HepG2 (cell line): ENCODE results near the gene HSF4. TPM values are rescaled to one million over a fixed set of nuclear protein-coding genes. Genes with fewer than 3 reads are reported as not detected.

Experiments
- EZH2 ChIP-seq: conservative IDR thresholded peaks from 2 replicates; pipeline ENCODE4 v1.6.1; 2012; ENCODE audit warnings: mild to moderate bottlenecking, low read depth, low read length, moderate library complexity
- HMG20A ChIP-seq: IDR thresholded peaks from 2 replicates; pipeline ENCODE4 v1.6.1; 2016; ENCODE audit warnings: borderline replicate concordance
- HNRNPK ChIP-seq: fragments of 200-400 bp; formaldehyde crosslinking; IDR thresholded peaks from 2 replicates; pipeline ENCODE4 v1.6.1; 2018; ENCODE audit warnings: low read length, low read depth, moderate library complexity, mild to moderate bottlenecking; ENCODE audit not compliant: poor library complexity, severe bottlenecking
- ISX ChIP-seq: sonication (generic); formaldehyde crosslinking; conservative IDR thresholded peaks from 2 replicates; pipeline ENCODE4 v1.5.0; 2020; ENCODE audit warnings: missing genetic modification reagents
- MATR3 ChIP-seq: sonication (generic); formaldehyde crosslinking; IDR thresholded peaks from 2 replicates; pipeline ENCODE4 v1.4.0; 2020; ENCODE audit warnings: missing genetic modification reagents
- MLLT10 ChIP-seq: sonication (generic); formaldehyde crosslinking; IDR thresholded peaks from 2 replicates; pipeline ENCODE4 v1.4.0; 2020; ENCODE audit warnings: missing genetic modification reagents
- POLR2AphosphoS5 ChIP-seq: IDR thresholded peaks from 2 replicates; pipeline ENCODE4 v1.6.1; 2012; ENCODE audit warnings: low read depth, low read length
- SALL1 ChIP-seq: sonication (generic); formaldehyde crosslinking; IDR thresholded peaks from 2 replicates; pipeline ENCODE4 v1.8.0; 2022; ENCODE audit warnings: mild to moderate bottlenecking, missing genetic modification reagents
- STAG1 ChIP-seq: sonication (generic); formaldehyde crosslinking; IDR thresholded peaks from 2 replicates; pipeline ENCODE4 v1.4.0; 2020; ENCODE audit warnings: missing genetic modification reagents
- TCF7 ChIP-seq: sonication (generic); IDR thresholded peaks from 2 replicates; pipeline ENCODE4 v1.6.1; 2016; ENCODE audit warnings: antibody characterized with exemption, low read depth
- YEATS4 ChIP-seq: sonication (generic); formaldehyde crosslinking; IDR thresholded peaks from 2 replicates; pipeline ENCODE4 v1.4.0; 2020; ENCODE audit warnings: missing genetic modification reagents, borderline replicate concordance
- ZNF180 ChIP-seq: sonication (generic); formaldehyde crosslinking; IDR thresholded peaks from 2 replicates; pipeline ENCODE4 v1.4.0; 2020; ENCODE audit warnings: low read depth, missing genetic modification reagents, borderline replicate concordance
- ZNF235 ChIP-seq: sonication (generic); formaldehyde crosslinking; IDR thresholded peaks from 2 replicates; pipeline ENCODE4 v1.8.1; 2023; ENCODE audit warnings: mild to moderate bottlenecking, missing genetic modification reagents, borderline replicate concordance
- ZNF24 ChIP-seq: fragments of 450-650 bp; IDR thresholded peaks from 2 replicates; pipeline ENCODE4 v1.6.1; 2017; ENCODE audit warnings: antibody characterized with exemption, mild to moderate bottlenecking
- ZNF629 ChIP-seq: sonication (generic); formaldehyde crosslinking; conservative IDR thresholded peaks from 2 replicates; pipeline ENCODE4 v1.5.0; 2020; ENCODE audit warnings: missing genetic modification reagents
- ZNF747 ChIP-seq: sonication (generic); formaldehyde crosslinking; IDR thresholded peaks from 2 replicates; pipeline ENCODE4 v1.8.1; 2023; ENCODE audit warnings: missing genetic modification reagents, mild to moderate bottlenecking, borderline replicate concordance
- polyA plus RNA-seq, 8 experiments: library from polyadenylated mRNA; depleted of rRNA in 3 of 8; stranded (reverse) in 7 of 8; unstranded in 1 of 8; fragments of >200 nt; fragmentation: Illumina TruSeq in 4 of 8; extraction: Trizol in 4 of 8; gene quantifications; 2 replicates each; pipeline versions ENCODE4 v1.2.1 to v1.2.3, GENCODE V29; 2011 to 2016; ENCODE audit warnings: low read depth in 4 of 8, missing spikeins in 1 of 8, mixed read lengths in 1 of 8; ENCODE audit not compliant: insufficient read depth in 1 of 8
- total RNA-seq, 5 experiments: library from RNA; depleted of rRNA; stranded (reverse); fragments of >200 nt; fragmentation: Illumina TruSeq; extraction: Trizol; gene quantifications; 2 replicates each; pipeline ENCODE4 v1.2.3, GENCODE V29; 2016; ENCODE audit warnings: low read depth in 1 of 5
- TF ChIP-seq, protein P1 (sequence below): sonication (generic); formaldehyde crosslinking; IDR thresholded peaks from 2 replicates; pipeline ENCODE4 v1.4.0; 2020; ENCODE audit warnings: missing genetic modification reagents, mild to moderate bottlenecking, borderline replicate concordance
- TF ChIP-seq, protein P2 (sequence below): sonication (generic); formaldehyde crosslinking; conservative IDR thresholded peaks from 2 replicates; pipeline ENCODE4 v1.4.0; 2020; ENCODE audit warnings: missing genetic modification reagents
- TF ChIP-seq, protein P3 (sequence below): sonication (generic); formaldehyde crosslinking; IDR thresholded peaks from 2 replicates; pipeline ENCODE4 v1.5.0; 2020; ENCODE audit warnings: missing genetic modification reagents
- TF ChIP-seq, protein P4 (sequence below): sonication (generic); formaldehyde crosslinking; IDR thresholded peaks from 2 replicates; pipeline ENCODE4 v1.8.0; 2022; ENCODE audit warnings: mild to moderate bottlenecking, missing genetic modification reagents, moderate library complexity
- TF ChIP-seq, protein P5 (sequence below): sonication (generic); formaldehyde crosslinking; IDR thresholded peaks from 2 replicates; pipeline ENCODE4 v1.9.0; 2021; ENCODE audit warnings: missing genetic modification reagents, mild to moderate bottlenecking, borderline replicate concordance

The HSF4 gene
- total and polyA plus RNA-seq, 2 of the 13 experiments (the other 11 are each of a cell fraction or from before 2014, with no cell fraction given), result 3.5 to 16.9 TPM

DNA sequence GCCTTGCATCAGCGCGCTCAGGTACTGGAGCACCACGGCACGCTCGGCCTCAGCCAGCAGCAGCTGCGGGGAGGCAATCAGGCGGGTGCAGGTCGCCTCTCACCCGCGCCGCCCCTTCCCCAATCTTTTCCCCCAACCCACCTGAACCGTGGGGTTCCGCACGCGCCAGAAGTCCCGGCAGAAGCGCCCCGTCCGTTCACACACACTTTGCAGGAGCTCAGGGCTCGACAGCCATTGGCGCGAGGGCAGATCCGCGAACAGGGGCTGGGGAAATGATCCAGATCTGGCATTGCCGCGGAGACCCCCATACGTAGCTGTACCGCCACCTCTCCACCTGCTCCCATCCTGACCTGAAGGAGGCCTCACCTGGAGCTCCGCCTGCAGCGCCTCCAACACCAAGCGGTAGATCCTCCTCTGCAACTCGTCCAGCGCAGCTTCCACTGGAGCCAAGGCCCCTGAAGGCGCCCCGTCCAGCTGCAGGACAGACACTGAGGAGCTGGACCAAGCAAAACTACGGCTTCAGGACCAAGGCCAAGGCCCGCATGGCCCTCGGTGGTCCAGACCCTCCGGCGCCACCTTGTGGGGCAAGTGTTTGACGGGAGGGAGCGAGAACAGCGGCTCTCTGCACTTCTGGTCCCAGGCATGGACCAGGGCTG is 20.6 kb downstream of the HSF4 start (continued):
- TF ChIP-seq, protein P1, sequence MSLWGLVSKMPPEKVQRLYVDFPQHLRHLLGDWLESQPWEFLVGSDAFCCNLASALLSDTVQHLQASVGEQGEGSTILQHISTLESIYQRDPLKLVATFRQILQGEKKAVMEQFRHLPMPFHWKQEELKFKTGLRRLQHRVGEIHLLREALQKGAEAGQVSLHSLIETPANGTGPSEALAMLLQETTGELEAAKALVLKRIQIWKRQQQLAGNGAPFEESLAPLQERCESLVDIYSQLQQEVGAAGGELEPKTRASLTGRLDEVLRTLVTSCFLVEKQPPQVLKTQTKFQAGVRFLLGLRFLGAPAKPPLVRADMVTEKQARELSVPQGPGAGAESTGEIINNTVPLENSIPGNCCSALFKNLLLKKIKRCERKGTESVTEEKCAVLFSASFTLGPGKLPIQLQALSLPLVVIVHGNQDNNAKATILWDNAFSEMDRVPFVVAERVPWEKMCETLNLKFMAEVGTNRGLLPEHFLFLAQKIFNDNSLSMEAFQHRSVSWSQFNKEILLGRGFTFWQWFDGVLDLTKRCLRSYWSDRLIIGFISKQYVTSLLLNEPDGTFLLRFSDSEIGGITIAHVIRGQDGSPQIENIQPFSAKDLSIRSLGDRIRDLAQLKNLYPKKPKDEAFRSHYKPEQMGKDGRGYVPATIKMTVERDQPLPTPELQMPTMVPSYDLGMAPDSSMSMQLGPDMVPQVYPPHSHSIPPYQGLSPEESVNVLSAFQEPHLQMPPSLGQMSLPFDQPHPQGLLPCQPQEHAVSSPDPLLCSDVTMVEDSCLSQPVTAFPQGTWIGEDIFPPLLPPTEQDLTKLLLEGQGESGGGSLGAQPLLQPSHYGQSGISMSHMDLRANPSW, result no peak
- peak; percentile 81; the same call in 1 of the 2 replicates for TF ChIP-seq ISX
- peak; percentile 94 for TF ChIP-seq STAG1 (CRISPR knock-in tag)
- TF ChIP-seq ZNF24, result 0 out of 2 replicates have a peak, but pooled peaks have one; percentile 35
- TF ChIP-seq, protein P2, sequence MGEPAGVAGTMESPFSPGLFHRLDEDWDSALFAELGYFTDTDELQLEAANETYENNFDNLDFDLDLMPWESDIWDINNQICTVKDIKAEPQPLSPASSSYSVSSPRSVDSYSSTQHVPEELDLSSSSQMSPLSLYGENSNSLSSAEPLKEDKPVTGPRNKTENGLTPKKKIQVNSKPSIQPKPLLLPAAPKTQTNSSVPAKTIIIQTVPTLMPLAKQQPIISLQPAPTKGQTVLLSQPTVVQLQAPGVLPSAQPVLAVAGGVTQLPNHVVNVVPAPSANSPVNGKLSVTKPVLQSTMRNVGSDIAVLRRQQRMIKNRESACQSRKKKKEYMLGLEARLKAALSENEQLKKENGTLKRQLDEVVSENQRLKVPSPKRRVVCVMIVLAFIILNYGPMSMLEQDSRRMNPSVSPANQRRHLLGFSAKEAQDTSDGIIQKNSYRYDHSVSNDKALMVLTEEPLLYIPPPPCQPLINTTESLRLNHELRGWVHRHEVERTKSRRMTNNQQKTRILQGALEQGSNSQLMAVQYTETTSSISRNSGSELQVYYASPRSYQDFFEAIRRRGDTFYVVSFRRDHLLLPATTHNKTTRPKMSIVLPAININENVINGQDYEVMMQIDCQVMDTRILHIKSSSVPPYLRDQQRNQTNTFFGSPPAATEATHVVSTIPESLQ (CRISPR knock-in tag), result peak; percentile 96; the same call in 1 of the 2 replicates
- TF ChIP-seq SALL1 (CRISPR knock-in tag), result peak; percentile 97
- peak; percentile 82; the same call in 1 of the 2 replicates for TF ChIP-seq ZNF747
- TF ChIP-seq ZNF629 (CRISPR knock-in tag), result peak; percentile 52
- TF ChIP-seq ZNF235 (CRISPR knock-in tag), result peak; percentile 97
- no peak for TF ChIP-seq EZH2
- TF ChIP-seq TCF7, result no peak
- peak; percentile 83; the same call in 1 of the 2 replicates for TF ChIP-seq ZNF180 (CRISPR knock-in tag)
- TF ChIP-seq, protein P3, sequence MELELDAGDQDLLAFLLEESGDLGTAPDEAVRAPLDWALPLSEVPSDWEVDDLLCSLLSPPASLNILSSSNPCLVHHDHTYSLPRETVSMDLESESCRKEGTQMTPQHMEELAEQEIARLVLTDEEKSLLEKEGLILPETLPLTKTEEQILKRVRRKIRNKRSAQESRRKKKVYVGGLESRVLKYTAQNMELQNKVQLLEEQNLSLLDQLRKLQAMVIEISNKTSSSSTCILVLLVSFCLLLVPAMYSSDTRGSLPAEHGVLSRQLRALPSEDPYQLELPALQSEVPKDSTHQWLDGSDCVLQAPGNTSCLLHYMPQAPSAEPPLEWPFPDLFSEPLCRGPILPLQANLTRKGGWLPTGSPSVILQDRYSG (CRISPR knock-in tag), result peak; percentile 79; the same call in 1 of the 2 replicates
- TF ChIP-seq YEATS4 (CRISPR knock-in tag), result peak; percentile 54; the same call in 1 of the 2 replicates
- TF ChIP-seq, protein P4, sequence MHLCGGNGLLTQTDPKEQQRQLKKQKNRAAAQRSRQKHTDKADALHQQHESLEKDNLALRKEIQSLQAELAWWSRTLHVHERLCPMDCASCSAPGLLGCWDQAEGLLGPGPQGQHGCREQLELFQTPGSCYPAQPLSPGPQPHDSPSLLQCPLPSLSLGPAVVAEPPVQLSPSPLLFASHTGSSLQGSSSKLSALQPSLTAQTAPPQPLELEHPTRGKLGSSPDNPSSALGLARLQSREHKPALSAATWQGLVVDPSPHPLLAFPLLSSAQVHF (CRISPR knock-in tag), result no peak; the same call in 1 of the 2 replicates
- TF ChIP-seq MLLT10 (CRISPR knock-in tag), result no peak
- TF ChIP-seq, protein P5, sequence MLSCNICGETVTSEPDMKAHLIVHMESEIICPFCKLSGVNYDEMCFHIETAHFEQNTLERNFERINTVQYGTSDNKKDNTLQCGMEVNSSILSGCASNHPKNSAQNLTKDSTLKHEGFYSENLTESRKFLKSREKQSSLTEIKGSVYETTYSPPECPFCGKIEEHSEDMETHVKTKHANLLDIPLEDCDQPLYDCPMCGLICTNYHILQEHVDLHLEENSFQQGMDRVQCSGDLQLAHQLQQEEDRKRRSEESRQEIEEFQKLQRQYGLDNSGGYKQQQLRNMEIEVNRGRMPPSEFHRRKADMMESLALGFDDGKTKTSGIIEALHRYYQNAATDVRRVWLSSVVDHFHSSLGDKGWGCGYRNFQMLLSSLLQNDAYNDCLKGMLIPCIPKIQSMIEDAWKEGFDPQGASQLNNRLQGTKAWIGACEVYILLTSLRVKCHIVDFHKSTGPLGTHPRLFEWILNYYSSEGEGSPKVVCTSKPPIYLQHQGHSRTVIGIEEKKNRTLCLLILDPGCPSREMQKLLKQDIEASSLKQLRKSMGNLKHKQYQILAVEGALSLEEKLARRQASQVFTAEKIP (CRISPR knock-in tag), result no peak
- no peak for TF ChIP-seq MATR3 (CRISPR knock-in tag)
- no peak for TF ChIP-seq HMG20A (CRISPR knock-in tag)
- TF ChIP-seq POLR2AphosphoS5, result no peak
- TF ChIP-seq HNRNPK, result no peak
